Activated naive CD4-positive, alpha-beta T cell treated with anti-CD3 and anti-CD28 coated beads for 36 hours (primary cell): ENCODE data around the gene SLC26A8. TPM values are rescaled to one million over a fixed set of nuclear protein-coding genes. Genes with fewer than 3 reads are reported as not detected.
"Not testable (repeated sequence)": the region's sequence is repeated elsewhere in the genome, so short reads cannot be mapped to it uniquely, and the experiment has no call there.

Source experiments
- CTCF ChIA-PET: fragments of 350-600 bp; sonication (Branson Sonifier 250); formaldehyde crosslinking; loops from one replicate; lab custom pipeline; 2021; ENCODE audit warnings: antibody characterized with exemption; lab: Charles Lee
- DNase-seq: peaks from one replicate; pipeline ENCODE4 v3.0.0-alpha.2; 2020
- H3K27ac Mint-ChIP-seq: one replicate; pipeline ENCODE4 v1.8.0; 2021; ENCODE audit warnings: mild to moderate bottlenecking, mixed read lengths
- H3K27me3 Mint-ChIP-seq: one replicate; pipeline ENCODE4 v1.8.0; 2021; ENCODE audit warnings: low read depth, mixed read lengths
- H3K36me3 Mint-ChIP-seq: one replicate; pipeline ENCODE4 v1.8.0; 2021; ENCODE audit warnings: low read depth, mixed read lengths
- H3K4me1 Mint-ChIP-seq: one replicate; pipeline ENCODE4 v1.8.0; 2021; ENCODE audit warnings: low read depth, mixed read lengths
- H3K4me3 Mint-ChIP-seq: one replicate; pipeline ENCODE4 v1.8.0; 2021; ENCODE audit warnings: mild to moderate bottlenecking, moderate library complexity, mixed read lengths
- H3K9me3 Mint-ChIP-seq: one replicate; pipeline ENCODE4 v1.8.0; 2021; ENCODE audit warnings: mixed read lengths
- intact Hi-C: fragments of 100-400 bp; cut with micrococcal nuclease; formaldehyde crosslinking; loops from one replicate; pipeline ENCODE4 v1.15.1; 2023
- total RNA-seq, 2 experiments: library from RNA; stranded (reverse); gene quantifications; one replicate each; pipeline ENCODE4 v1.2.3, GENCODE V29; 2021

Gene SLC26A8
- total RNA-seq, 2 experiments from 2014 or later = not detected

GRCh38 chr6:36042618-36043260 lies 18.3 kb upstream of the SLC26A8 start:
- H3K4me1 Mint-ChIP-seq = peaks cover 55% of the 10 kb centered on the region
- no peaks in the 10 kb centered on the region for H3K27me3 Mint-ChIP-seq
- DNase-seq = no peak
- no peak overlapping the region for H3K27ac Mint-ChIP-seq
- peaks cover 10% of the 10 kb centered on the region for H3K36me3 Mint-ChIP-seq
- no peak overlapping the region for H3K4me3 Mint-ChIP-seq
- intact Hi-C loops = no loop called here
- CTCF ChIA-PET = interaction anchor here (0.6 to 0.7 kb wide), 4 partner anchors 33 to 605 kb away, joined by 3 read pairs; no protein-coding TSS in a partner anchor
- H3K9me3 Mint-ChIP-seq = no peaks in the 10 kb centered on the region

GRCh38 chr6:36040958-36041357 lies 16.5 kb upstream of the SLC26A8 start:
- intact Hi-C loops = no loop called here
- no peak overlapping the region for H3K4me3 Mint-ChIP-seq
- H3K36me3 Mint-ChIP-seq = peaks cover 9% of the 10 kb centered on the region
- no peaks in the 10 kb centered on the region for H3K9me3 Mint-ChIP-seq
- no peaks in the 10 kb centered on the region for H3K27me3 Mint-ChIP-seq
- H3K4me1 Mint-ChIP-seq = peaks cover 56% of the 10 kb centered on the region
- CTCF ChIA-PET = interaction anchor here (0.6 kb wide), 1 partner anchor 39 kb away, joined by 3 read pairs; no protein-coding TSS in a partner anchor
- no peak overlapping the region for H3K27ac Mint-ChIP-seq
- DNase-seq = no peak

- H3K4me1 Mint-ChIP-seq = peaks cover 61% of the 10 kb centered on the region
- intact Hi-C loops = no loop called here
- H3K9me3 Mint-ChIP-seq = no peaks in the 10 kb centered on the region
- CTCF ChIA-PET = interaction anchor here (0.8 kb wide), 1 partner anchor 56 kb away, joined by 3 read pairs; no protein-coding TSS in a partner anchor
- DNase-seq = no peak
- H3K4me3 Mint-ChIP-seq = no peak overlapping the region
- H3K27me3 Mint-ChIP-seq = no peaks in the 10 kb centered on the region
- no peak overlapping the region for H3K27ac Mint-ChIP-seq
- H3K36me3 Mint-ChIP-seq = peaks cover 9% of the 10 kb centered on the region
Measured at GRCh38 chr6:36039112-36039511, 14.7 kb upstream of the SLC26A8 start.

- no peaks in the 10 kb centered on the region for H3K27me3 Mint-ChIP-seq
- no peaks in the 10 kb centered on the region for H3K9me3 Mint-ChIP-seq
- no peak for DNase-seq
- intact Hi-C loops = no loop called here
- H3K4me3 Mint-ChIP-seq = no peak overlapping the region
- H3K36me3 Mint-ChIP-seq = peaks cover 8% of the 10 kb centered on the region
- peaks cover 67% of the 10 kb centered on the region for H3K4me1 Mint-ChIP-seq
- no peak overlapping the region for H3K27ac Mint-ChIP-seq
- CTCF ChIA-PET = interaction anchor here (0.6 to 1.1 kb wide), 3 partner anchors 11 to 82 kb away, joined by 3 read pairs; partner anchors contain the start of gene MAPK14
Measured at GRCh38 chr6:36038120-36038876, 13.9 kb upstream of the SLC26A8 start.

GRCh38 chr6:36035225-36035624 lies 10.8 kb upstream of the SLC26A8 start:
- DNase-seq = no peak
- CTCF ChIA-PET = interaction anchor here (3.9 kb wide), 1 partner anchor 61 kb away, joined by 29 read pairs; no protein-coding TSS in a partner anchor
- intact Hi-C loops = no loop called here
- Mint-ChIP-seq H3K4me1 (peaks cover 72% of the 10 kb centered on the region), H3K4me3 (no peak overlapping the region), H3K27ac (no peak overlapping the region), H3K9me3 (no peaks in the 10 kb centered on the region), H3K36me3 (peaks cover 11% of the 10 kb centered on the region), H3K27me3 (no peaks in the 10 kb centered on the region)

GRCh38 chr6:36034441-36034840 lies 10.0 kb upstream of the SLC26A8 start:
- Mint-ChIP-seq H3K4me1 (peaks cover 73% of the 10 kb centered on the region), H3K27ac (no peak overlapping the region), H3K9me3 (no peaks in the 10 kb centered on the region), H3K27me3 (no peaks in the 10 kb centered on the region), H3K36me3 (peaks cover 11% of the 10 kb centered on the region), H3K4me3 (no peak overlapping the region)
- intact Hi-C loops = no loop called here
- CTCF ChIA-PET = interaction anchor here (0.7 to 3.9 kb wide), 3 partner anchors 61 to 97 kb away, joined by 3 to 29 read pairs (median 5); no protein-coding TSS in a partner anchor
- DNase-seq = no peak

GRCh38 chr6:36033935-36034334 lies 9.5 kb upstream of the SLC26A8 start:
- Mint-ChIP-seq H3K4me1 (peaks cover 71% of the 10 kb centered on the region), H3K9me3 (no peaks in the 10 kb centered on the region), H3K27me3 (no peaks in the 10 kb centered on the region), H3K36me3 (peaks cover 13% of the 10 kb centered on the region), H3K27ac (no peak overlapping the region), H3K4me3 (no peak overlapping the region)
- intact Hi-C loops = no loop called here
- DNase-seq = peak; percentile 71
- CTCF ChIA-PET = interaction anchor here (0.5 to 3.9 kb wide), 4 partner anchors 41 to 97 kb away, joined by 3 to 29 read pairs (median 4); no protein-coding TSS in a partner anchor

- CTCF ChIA-PET = interaction anchor here (0.5 to 3.9 kb wide), 2 partner anchors 40 to 63 kb away, joined by 4 to 29 read pairs; no protein-coding TSS in a partner anchor
- DNase-seq, H3K27ac Mint-ChIP-seq, H3K27me3 Mint-ChIP-seq, H3K4me3 Mint-ChIP-seq, H3K9me3 Mint-ChIP-seq, intact Hi-C loops: not testable (repeated sequence)
- H3K36me3 Mint-ChIP-seq = peaks cover 16% of the 10 kb centered on the region
- peaks cover 65% of the 10 kb centered on the region for H3K4me1 Mint-ChIP-seq
Measured at GRCh38 chr6:36033144-36033543, 8.7 kb upstream of the SLC26A8 start.

GRCh38 chr6:36032261-36032660 lies 7.8 kb upstream of the SLC26A8 start:
- Mint-ChIP-seq H3K27ac (no peak overlapping the region), H3K4me3 (no peak overlapping the region), H3K4me1 (peaks cover 59% of the 10 kb centered on the region), H3K9me3 (no peaks in the 10 kb centered on the region), H3K27me3 (no peaks in the 10 kb centered on the region), H3K36me3 (peaks cover 16% of the 10 kb centered on the region)
- CTCF ChIA-PET = interaction anchor here (3.9 kb wide), 1 partner anchor 64 kb away, joined by 29 read pairs; no protein-coding TSS in a partner anchor
- DNase-seq = no peak
- intact Hi-C loops = no loop called here

- Mint-ChIP-seq H3K4me3 (peak overlapping the region; percentile 93), H3K27ac (peak overlapping the region; percentile 93), H3K36me3 (peaks cover 10% of the 10 kb centered on the region), H3K4me1 (peaks cover 46% of the 10 kb centered on the region), H3K9me3 (no peaks in the 10 kb centered on the region), H3K27me3 (peaks cover 12% of the 10 kb centered on the region)
- CTCF ChIA-PET = interaction anchor here (0.5 to 7.0 kb wide), 9 partner anchors 8 to 329 kb away, joined by 3 to 135 read pairs (median 5); no protein-coding TSS in a partner anchor
- intact Hi-C loops = loop anchor here (2.0 to 5.0 kb wide), 3 partner anchors 413 to 563 kb away; partner anchors contain the start of genes KCTD20, PXT1, SRSF3 and STK38
- DNase-seq = no peak
Measured at GRCh38 chr6:36029464-36029863, 5.0 kb upstream of the SLC26A8 start.

- Mint-ChIP-seq H3K36me3 (peaks cover 9% of the 10 kb centered on the region), H3K9me3 (no peaks in the 10 kb centered on the region), H3K27me3 (peaks cover 14% of the 10 kb centered on the region), H3K27ac (peak overlapping the region; percentile 93), H3K4me1 (peaks cover 43% of the 10 kb centered on the region), H3K4me3 (peak overlapping the region; percentile 93)
- intact Hi-C loops = loop anchor here (2.0 to 5.0 kb wide), 3 partner anchors 413 to 563 kb away; partner anchors contain the start of genes KCTD20, PXT1, SRSF3 and STK38
- CTCF ChIA-PET = interaction anchor here (0.7 to 7.0 kb wide), 10 partner anchors 8 to 329 kb away, joined by 3 to 135 read pairs (median 4); no protein-coding TSS in a partner anchor
- DNase-seq = peak; percentile 88
Measured at GRCh38 chr6:36028877-36029324, 4.5 kb upstream of the SLC26A8 start.
